DOHH2 (cell line): ENCODE measurements around the gene TTC28.
"Not testable (repeated sequence)": the region's sequence is repeated elsewhere in the genome, so short reads cannot be mapped to it uniquely, and the experiment has no call there.

ENCODE experiments used
- CTCF ChIP-seq: fragments of 200-600 bp; sonication (generic); IDR thresholded peaks from one replicate; pipeline ENCODE4 v1.5.1; 2014; ENCODE audit warnings: antibody characterized with exemption, mild to moderate bottlenecking, low read depth, low read length; ENCODE audit not compliant: poor library complexity, severe bottlenecking
- EZH2phosphoT487 ChIP-seq: fragments of 200-600 bp; sonication (generic); IDR thresholded peaks from 2 replicates; pipeline ENCODE4 v1.6.1; 2017; ENCODE audit warnings: borderline replicate concordance, mild to moderate bottlenecking, antibody characterized with exemption, low read length, moderate library complexity, mixed read lengths

DNA sequence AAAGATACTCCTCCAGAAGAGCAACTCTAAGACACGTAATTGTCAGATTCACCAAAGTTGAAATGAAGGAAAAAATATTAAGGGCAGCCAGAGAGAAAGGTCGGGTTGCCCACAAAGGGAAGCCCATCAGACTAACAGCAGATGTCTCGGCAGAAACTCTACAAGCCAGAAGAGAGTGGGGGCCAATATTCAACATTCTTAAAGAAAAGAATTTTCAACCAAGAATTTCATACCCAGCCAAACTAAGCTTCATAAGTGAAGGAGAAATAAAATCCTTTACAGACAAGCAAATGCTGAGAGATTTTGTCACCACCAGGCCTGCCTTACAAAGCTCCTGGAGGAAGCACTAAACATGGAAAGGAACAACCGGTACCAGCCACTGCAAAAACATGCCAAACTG is 149.1 kb downstream of the TTC28 start:
- TF ChIP-seq EZH2phosphoT487, CTCF: not testable (repeated sequence)
